Stimulated activated CD8-positive, alpha-beta memory T cell treated with anti-CD3 and anti-CD28 coated beads, Interleukin-4, amount 100 ng/mL, for 4 hours (primary cell): ENCODE measurements around the gene VAMP4.
"Not testable (repeated sequence)": the region's sequence is repeated elsewhere in the genome, so short reads cannot be mapped to it uniquely, and the experiment has no call there.

Source experiments
- DNase-seq, 2 donors: peaks; one replicate each; pipeline ENCODE4 v3.0.0-alpha.2; 2020; ENCODE audit warnings: low read depth in 2 of 2, low spot score in 1 of 2

The VAMP4 gene

GRCh38 chr1:171707583-171707982 lies 34.3 kb downstream of the VAMP4 start:
- DNase-seq = no peak

GRCh38 chr1:171702598-171702997 lies 39.3 kb downstream of the VAMP4 start:
- no peak for DNase-seq

- DNase-seq = no peak
Measured at GRCh38 chr1:171699531-171699930, 42.3 kb downstream of the VAMP4 start.

GRCh38 chr1:171695772-171696171 lies 46.1 kb downstream of the VAMP4 start:
- not testable (repeated sequence) for DNase-seq

- not testable (repeated sequence) for DNase-seq
Measured at GRCh38 chr1:171693541-171693940, 48.3 kb downstream of the VAMP4 start.

GRCh38 chr1:171683870-171684269 lies 58.0 kb downstream of the VAMP4 start:
- DNase-seq = no peak

- DNase-seq = no peak
Measured at GRCh38 chr1:171680339-171680738, 61.5 kb downstream of the VAMP4 start.

- DNase-seq = no peak
Measured at GRCh38 chr1:171676823-171677222, 65.0 kb downstream of the VAMP4 start.

- no peak for DNase-seq
Measured at GRCh38 chr1:171674431-171675405, 67.1 kb downstream of the VAMP4 start.

- no peak for DNase-seq
Measured at GRCh38 chr1:171670739-171671138, 71.1 kb downstream of the VAMP4 start.

GRCh38 chr1:171668372-171668771 lies 73.5 kb downstream of the VAMP4 start:
- no peak for DNase-seq

- DNase-seq = no peak
Measured at GRCh38 chr1:171666114-171666769, 75.6 kb downstream of the VAMP4 start.

GRCh38 chr1:171664976-171665375 lies 76.9 kb downstream of the VAMP4 start:
- DNase-seq = no peak

- DNase-seq = no peak
Measured at GRCh38 chr1:171663854-171664575, 77.8 kb downstream of the VAMP4 start.

- DNase-seq = no peak
Measured at GRCh38 chr1:171663036-171663853, 78.6 kb downstream of the VAMP4 start.

- no peak for DNase-seq
Measured at GRCh38 chr1:171661076-171661650, 80.7 kb downstream of the VAMP4 start.

GRCh38 chr1:171656206-171656605 lies 85.7 kb downstream of the VAMP4 start:
- DNase-seq = not testable (repeated sequence)

GRCh38 chr1:171655746-171656116 lies 86.1 kb downstream of the VAMP4 start:
- DNase-seq = no peak

GRCh38 chr1:171654942-171655745 lies 86.7 kb downstream of the VAMP4 start:
- peak; percentile 20 to 52 for DNase-seq
